ENCODE data around the gene RBM28. TPM values are rescaled to one million over a fixed set of nuclear protein-coding genes. Genes with fewer than 3 reads are reported as not detected.
"Not testable (repeated sequence)": the region's sequence is repeated elsewhere in the genome, so short reads cannot be mapped to it uniquely, and the experiment has no call there.

The RBM28 gene
- total RNA-seq, 1 donor from 2014 or later = 53.2 TPM

DNA sequence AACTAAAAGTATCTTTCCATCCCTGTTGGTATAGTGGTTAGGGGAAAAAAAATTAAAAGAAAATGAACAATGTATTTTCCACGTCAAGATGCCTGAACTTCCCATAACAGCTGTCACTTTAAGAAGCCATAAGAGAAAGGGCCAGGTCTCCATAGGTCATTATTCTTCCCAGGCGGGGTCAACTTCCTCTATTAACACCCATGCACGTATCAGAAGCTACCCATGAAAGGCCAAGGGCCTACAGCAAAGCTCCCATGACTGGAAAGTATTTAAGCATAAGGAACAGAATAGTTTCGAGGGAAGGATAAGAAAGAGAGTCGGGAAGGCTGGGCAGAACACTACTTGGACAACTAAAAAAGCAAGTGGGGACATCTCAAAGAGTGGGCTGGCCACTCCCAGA is 40.1 kb downstream of the RBM28 start:
- TF ChIP-seq, protein P1, sequence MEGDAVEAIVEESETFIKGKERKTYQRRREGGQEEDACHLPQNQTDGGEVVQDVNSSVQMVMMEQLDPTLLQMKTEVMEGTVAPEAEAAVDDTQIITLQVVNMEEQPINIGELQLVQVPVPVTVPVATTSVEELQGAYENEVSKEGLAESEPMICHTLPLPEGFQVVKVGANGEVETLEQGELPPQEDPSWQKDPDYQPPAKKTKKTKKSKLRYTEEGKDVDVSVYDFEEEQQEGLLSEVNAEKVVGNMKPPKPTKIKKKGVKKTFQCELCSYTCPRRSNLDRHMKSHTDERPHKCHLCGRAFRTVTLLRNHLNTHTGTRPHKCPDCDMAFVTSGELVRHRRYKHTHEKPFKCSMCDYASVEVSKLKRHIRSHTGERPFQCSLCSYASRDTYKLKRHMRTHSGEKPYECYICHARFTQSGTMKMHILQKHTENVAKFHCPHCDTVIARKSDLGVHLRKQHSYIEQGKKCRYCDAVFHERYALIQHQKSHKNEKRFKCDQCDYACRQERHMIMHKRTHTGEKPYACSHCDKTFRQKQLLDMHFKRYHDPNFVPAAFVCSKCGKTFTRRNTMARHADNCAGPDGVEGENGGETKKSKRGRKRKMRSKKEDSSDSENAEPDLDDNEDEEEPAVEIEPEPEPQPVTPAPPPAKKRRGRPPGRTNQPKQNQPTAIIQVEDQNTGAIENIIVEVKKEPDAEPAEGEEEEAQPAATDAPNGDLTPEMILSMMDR (IDR thresholded peaks at IDR 0.05; ENCODE audit: partially characterized antibody, unreplicated experiment) = no peak
- DNase-seq = no peak
- Mint-ChIP-seq H3K36me3 (ENCODE audit: unreplicated experiment) (no peaks in the 10 kb centered on the region), H3K27me3 (ENCODE audit: unreplicated experiment) (peaks cover 2% of the 10 kb centered on the region), H3K4me3 (ENCODE audit: unreplicated experiment) (no peak overlapping the region), H3K27ac (ENCODE audit: unreplicated experiment) (no peak overlapping the region), H3K9me3 (ENCODE audit: unreplicated experiment) (no peaks in the 10 kb centered on the region), H3K4me1 (ENCODE audit: low read depth, unreplicated experiment) (peaks cover 13% of the 10 kb centered on the region)

DNA sequence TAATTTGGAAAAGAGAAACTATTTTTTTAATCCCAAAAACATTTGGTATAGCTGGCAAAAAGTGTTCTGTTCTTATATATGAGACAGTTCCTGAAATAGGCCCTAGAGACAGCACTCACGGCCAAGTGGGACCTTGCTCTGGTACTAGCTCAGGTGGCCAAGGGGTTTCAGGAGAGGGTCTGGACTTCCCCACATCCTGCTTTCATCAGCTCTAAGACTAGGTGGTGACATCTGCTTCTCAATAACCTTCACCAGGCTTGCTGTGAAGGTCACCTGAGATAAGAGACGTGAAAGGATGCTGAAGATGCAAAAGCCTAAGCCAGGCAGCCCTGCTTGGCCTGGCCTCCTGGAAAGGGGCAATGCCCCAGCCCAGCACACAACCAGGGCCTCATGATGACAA is 40.6 kb downstream of the RBM28 start:
- TF ChIP-seq, protein P1 (IDR thresholded peaks at IDR 0.05; ENCODE audit: partially characterized antibody, unreplicated experiment) = no peak
- no peak for DNase-seq
- no peaks in the 10 kb centered on the region for H3K36me3 Mint-ChIP-seq (ENCODE audit: unreplicated experiment)
- H3K4me1 Mint-ChIP-seq (ENCODE audit: low read depth, unreplicated experiment) = peaks cover 13% of the 10 kb centered on the region
- H3K27ac Mint-ChIP-seq (ENCODE audit: unreplicated experiment) = no peak overlapping the region
- H3K27me3 Mint-ChIP-seq (ENCODE audit: unreplicated experiment) = peaks cover 2% of the 10 kb centered on the region
- H3K9me3 Mint-ChIP-seq (ENCODE audit: unreplicated experiment) = no peaks in the 10 kb centered on the region
- no peak overlapping the region for H3K4me3 Mint-ChIP-seq (ENCODE audit: unreplicated experiment)

DNA sequence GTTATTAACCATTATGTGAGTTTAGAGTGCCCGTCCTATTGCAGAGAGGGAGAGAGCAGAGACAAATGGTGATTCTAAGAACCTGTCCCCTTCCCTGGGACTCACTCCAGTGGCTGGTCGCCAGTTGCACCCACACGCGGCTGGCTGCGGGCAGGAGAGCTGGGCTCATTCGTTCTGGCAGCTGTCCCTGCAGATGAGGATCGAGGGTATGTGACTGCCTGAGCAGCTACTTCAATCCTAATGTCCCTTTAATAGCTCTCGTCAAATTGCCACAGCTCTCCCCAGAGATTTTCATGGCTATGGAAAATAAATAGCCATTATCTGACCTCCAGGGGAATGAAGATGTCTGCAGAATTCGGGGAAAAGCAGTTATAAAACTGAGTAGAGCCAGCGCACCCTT is 41.6 kb downstream of the RBM28 start:
- Mint-ChIP-seq H3K4me3 (ENCODE audit: unreplicated experiment) (no peak overlapping the region), H3K9me3 (ENCODE audit: unreplicated experiment) (no peaks in the 10 kb centered on the region), H3K27me3 (ENCODE audit: unreplicated experiment) (peaks cover 2% of the 10 kb centered on the region), H3K4me1 (ENCODE audit: low read depth, unreplicated experiment) (peaks cover 13% of the 10 kb centered on the region), H3K27ac (ENCODE audit: unreplicated experiment) (peak overlapping the region; percentile 83), H3K36me3 (ENCODE audit: unreplicated experiment) (no peaks in the 10 kb centered on the region)
- TF ChIP-seq, protein P1 (IDR thresholded peaks at IDR 0.05; ENCODE audit: partially characterized antibody, unreplicated experiment) = no peak
- peak; percentile 67 for DNase-seq

DNA sequence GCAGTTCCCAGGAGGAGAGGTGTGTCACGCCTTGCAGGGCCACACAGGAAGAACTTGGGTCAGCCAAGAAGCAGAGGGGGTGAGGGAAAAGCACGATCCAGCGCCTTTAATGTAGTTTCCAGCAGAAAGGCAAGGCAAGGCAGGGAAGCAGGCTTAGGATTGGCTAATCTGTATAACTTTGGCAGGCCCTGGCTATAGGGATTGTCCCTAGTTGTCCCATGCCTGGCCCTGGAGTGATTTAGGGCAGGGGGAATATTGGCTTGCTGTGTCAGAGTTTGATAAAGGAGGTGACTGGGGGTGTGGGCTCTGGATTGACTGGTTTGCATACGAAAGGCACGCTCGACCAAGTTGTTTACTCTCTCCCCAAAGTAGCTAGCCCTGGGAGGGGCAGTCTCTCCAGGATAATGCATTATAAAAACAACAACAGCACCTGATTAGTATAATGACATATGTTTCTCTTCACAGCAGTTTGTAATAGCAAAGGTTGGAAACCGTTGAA is 44.5 kb downstream of the RBM28 start:
- no peak overlapping the region for H3K4me3 Mint-ChIP-seq (ENCODE audit: unreplicated experiment)
- no peaks in the 10 kb centered on the region for H3K36me3 Mint-ChIP-seq (ENCODE audit: unreplicated experiment)
- DNase-seq = no peak
- TF ChIP-seq, protein P1 (IDR thresholded peaks at IDR 0.05; ENCODE audit: partially characterized antibody, unreplicated experiment) = no peak
- H3K4me1 Mint-ChIP-seq (ENCODE audit: low read depth, unreplicated experiment) = peaks cover 13% of the 10 kb centered on the region
- no peaks in the 10 kb centered on the region for H3K27me3 Mint-ChIP-seq (ENCODE audit: unreplicated experiment)
- H3K27ac Mint-ChIP-seq (ENCODE audit: unreplicated experiment) = no peak overlapping the region
- no peaks in the 10 kb centered on the region for H3K9me3 Mint-ChIP-seq (ENCODE audit: unreplicated experiment)

DNA sequence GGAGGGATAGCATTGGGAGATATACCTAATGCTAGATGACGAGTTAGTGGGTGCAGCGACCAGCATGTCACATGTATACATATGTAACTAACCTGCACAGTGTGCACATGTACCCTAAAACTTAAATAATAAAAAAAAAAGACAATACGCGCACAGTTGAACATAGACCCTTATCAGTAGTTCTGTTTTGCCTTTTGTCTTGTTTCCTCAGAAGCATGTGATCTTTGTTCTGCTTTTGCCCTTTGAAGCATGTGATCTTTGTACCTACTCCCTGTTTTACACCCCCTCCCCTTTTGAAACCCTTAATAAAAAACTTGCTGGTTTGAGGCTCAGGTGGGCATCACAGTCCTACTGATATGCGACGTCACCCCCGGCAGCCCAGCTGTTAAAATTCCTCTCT is 45.7 kb downstream of the RBM28 start:
- not testable (repeated sequence) for H3K36me3 Mint-ChIP-seq (ENCODE audit: unreplicated experiment); H3K9me3 Mint-ChIP-seq (ENCODE audit: unreplicated experiment); DNase-seq; H3K4me3 Mint-ChIP-seq (ENCODE audit: unreplicated experiment); H3K27ac Mint-ChIP-seq (ENCODE audit: unreplicated experiment); H3K27me3 Mint-ChIP-seq (ENCODE audit: unreplicated experiment)
- H3K4me1 Mint-ChIP-seq (ENCODE audit: low read depth, unreplicated experiment) = peaks cover 13% of the 10 kb centered on the region
